ENCODE measurements around the gene ZNF710. TPM values are rescaled to one million over a fixed set of nuclear protein-coding genes. Genes with fewer than 3 reads are reported as not detected.

The ZNF710 gene
- total and polyA plus RNA-seq, 2 of the 13 experiments (the other 11 are each of a cell fraction or from before 2014, with no cell fraction given): 4.7 to 20.6 TPM

DNA sequence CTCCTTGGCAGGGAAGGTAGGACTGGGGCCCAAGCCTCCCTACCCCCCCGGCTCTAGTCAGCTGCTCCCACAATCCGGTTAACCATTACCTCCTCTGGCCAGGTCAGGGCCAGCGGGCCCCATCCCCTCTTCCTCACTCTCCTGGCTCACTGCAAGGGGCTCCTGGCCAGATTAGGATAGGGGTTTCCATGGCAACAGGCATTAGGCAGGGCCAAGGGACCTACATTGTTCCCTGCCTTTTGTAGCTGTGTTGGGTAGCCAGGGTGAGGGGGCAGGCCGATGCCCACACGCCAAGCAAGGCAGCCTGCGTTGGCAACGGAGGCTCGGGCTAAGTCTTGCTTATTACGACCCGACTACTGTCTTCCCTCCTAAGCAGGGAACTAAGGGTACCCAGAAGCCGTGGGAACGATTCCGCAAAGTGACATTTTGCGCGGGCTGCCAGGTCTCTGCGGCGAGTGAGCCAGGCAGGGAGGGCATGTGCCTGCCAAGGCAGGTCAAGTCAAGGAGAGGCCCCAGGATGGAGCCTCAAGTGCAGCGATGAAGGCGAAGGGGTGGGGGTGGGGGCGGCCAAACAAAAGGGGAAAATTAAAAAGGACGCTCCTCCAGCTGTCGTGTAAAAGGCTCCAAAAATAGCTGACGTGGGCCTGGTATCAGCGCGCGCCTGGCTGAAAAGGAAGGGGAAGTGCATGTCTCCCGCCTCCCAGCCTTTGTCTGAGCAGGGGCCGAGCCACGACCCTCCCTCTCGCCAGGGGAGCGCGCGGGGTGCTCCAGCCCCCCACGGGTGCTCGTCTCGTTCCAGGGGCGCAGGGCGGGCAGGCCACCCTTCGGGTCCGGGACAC is 100.2 kb downstream of the ZNF710 start (continued):
- TF ChIP-seq, protein P1, sequence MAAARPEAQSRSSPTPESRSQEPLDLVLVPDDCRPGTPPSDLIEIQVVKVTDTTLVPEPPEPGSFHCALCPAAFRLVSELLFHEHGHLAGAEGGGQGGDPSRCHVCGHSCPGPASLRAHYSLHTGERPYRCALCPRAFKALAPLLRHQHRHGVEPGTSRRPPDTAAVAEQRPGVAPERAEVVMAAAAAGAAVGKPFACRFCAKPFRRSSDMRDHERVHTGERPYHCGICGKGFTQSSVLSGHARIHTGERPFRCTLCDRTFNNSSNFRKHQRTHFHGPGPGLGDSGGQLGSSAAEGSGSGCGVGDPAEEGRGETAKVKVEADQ (CRISPR knock-in tag; IDR thresholded peaks at IDR 0.05; ENCODE audit: borderline replicate concordance): no peak
- TF ChIP-seq, protein P2, sequence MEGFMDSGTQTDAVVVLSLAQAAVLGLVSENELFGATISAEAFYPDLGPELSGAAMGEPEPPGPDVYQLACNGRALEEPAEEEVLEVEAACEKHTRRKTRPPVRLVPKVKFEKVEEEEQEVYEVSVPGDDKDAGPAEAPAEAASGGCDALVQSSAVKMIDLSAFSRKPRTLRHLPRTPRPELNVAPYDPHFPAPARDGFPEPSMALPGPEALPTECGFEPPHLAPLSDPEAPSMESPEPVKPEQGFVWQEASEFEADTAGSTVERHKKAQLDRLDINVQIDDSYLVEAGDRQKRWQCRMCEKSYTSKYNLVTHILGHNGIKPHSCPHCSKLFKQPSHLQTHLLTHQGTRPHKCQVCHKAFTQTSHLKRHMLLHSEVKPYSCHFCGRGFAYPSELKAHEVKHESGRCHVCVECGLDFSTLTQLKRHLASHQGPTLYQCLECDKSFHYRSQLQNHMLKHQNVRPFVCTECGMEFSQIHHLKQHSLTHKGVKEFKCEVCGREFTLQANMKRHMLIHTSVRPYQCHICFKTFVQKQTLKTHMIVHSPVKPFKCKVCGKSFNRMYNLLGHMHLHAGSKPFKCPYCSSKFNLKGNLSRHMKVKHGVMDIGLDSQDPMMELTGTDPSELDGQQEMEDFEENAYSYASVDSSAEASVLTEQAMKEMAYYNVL (CRISPR knock-in tag; IDR thresholded peaks at IDR 0.05; ENCODE audit: borderline replicate concordance): no peak
- TF ChIP-seq ZNF766 (CRISPR knock-in tag; IDR thresholded peaks at IDR 0.05; ENCODE audit: borderline replicate concordance) (no peak), ZNF775 (CRISPR knock-in tag; IDR thresholded peaks at IDR 0.05; ENCODE audit: borderline replicate concordance) (no peak), MED13 (CRISPR knock-in tag; IDR thresholded peaks at IDR 0.05) (no peak), ZNF713 (CRISPR knock-in tag; IDR thresholded peaks at IDR 0.05) (no peak), SAFB2 (CRISPR knock-in tag; IDR thresholded peaks at IDR 0.05; ENCODE audit: borderline replicate concordance, low read depth) (no peak), ZNF44 (CRISPR knock-in tag; IDR thresholded peaks at IDR 0.05) (no peak), ZNF550 (CRISPR knock-in tag; IDR thresholded peaks at IDR 0.05; ENCODE audit: borderline replicate concordance) (no peak), CREM (IDR thresholded peaks at IDR 0.05) (no peak), CREM (CRISPR knock-in tag; IDR thresholded peaks at IDR 0.05) (no peak), SMAD9 (CRISPR knock-in tag; IDR thresholded peaks at IDR 0.05) (no peak), JUND (CRISPR knock-in tag; IDR thresholded peaks at IDR 0.05) (no peak), AKAP8 (CRISPR knock-in tag; IDR thresholded peaks at IDR 0.05) (no peak), ZNF761 (CRISPR knock-in tag; conservative IDR thresholded peaks at IDR 0.05) (no peak), PRMT3 (CRISPR knock-in tag; IDR thresholded peaks at IDR 0.05; ENCODE audit: borderline replicate concordance, low read depth) (no peak), ZNF232 (CRISPR knock-in tag; IDR thresholded peaks at IDR 0.05; ENCODE audit: borderline replicate concordance) (no peak), CEBPB (IDR thresholded peaks at IDR 0.05; ENCODE audit: borderline replicate concordance, low read depth, low read length) (no peak), NCOA2 (CRISPR knock-in tag; IDR thresholded peaks at IDR 0.05) (0 out of 2 replicates have a peak, but pooled peaks have one; percentile 21), PCBP2 (optimal IDR thresholded peaks at IDR 0.05; ENCODE audit: low read depth, low read length, poor library complexity, severe bottlenecking) (no peak)
- TF ChIP-seq, protein P3, sequence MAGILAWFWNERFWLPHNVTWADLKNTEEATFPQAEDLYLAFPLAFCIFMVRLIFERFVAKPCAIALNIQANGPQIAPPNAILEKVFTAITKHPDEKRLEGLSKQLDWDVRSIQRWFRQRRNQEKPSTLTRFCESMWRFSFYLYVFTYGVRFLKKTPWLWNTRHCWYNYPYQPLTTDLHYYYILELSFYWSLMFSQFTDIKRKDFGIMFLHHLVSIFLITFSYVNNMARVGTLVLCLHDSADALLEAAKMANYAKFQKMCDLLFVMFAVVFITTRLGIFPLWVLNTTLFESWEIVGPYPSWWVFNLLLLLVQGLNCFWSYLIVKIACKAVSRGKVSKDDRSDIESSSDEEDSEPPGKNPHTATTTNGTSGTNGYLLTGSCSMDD (CRISPR knock-in tag; IDR thresholded peaks at IDR 0.05): no peak
- TF ChIP-seq, protein P4, sequence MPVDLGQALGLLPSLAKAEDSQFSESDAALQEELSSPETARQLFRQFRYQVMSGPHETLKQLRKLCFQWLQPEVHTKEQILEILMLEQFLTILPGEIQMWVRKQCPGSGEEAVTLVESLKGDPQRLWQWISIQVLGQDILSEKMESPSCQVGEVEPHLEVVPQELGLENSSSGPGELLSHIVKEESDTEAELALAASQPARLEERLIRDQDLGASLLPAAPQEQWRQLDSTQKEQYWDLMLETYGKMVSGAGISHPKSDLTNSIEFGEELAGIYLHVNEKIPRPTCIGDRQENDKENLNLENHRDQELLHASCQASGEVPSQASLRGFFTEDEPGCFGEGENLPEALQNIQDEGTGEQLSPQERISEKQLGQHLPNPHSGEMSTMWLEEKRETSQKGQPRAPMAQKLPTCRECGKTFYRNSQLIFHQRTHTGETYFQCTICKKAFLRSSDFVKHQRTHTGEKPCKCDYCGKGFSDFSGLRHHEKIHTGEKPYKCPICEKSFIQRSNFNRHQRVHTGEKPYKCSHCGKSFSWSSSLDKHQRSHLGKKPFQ (CRISPR knock-in tag; IDR thresholded peaks at IDR 0.05; ENCODE audit: insufficient replicate concordance): no peak
- TF ChIP-seq, protein P5, sequence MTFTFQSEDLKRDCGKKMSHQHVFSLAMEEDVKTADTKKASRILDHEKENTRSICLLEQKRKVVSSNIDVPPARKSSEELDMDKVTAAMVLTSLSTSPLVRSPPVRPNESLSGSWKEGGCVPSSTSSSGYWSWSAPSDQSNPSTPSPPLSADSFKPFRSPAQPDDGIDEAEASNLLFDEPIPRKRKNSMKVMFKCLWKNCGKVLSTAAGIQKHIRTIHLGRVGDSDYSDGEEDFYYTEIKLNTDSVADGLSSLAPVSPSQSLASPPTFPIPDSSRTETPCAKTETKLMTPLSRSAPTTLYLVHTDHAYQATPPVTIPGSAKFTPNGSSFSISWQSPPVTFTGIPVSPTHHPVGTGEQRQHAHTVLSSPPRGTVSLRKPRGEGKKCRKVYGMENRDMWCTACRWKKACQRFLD (CRISPR knock-in tag; IDR thresholded peaks at IDR 0.05; ENCODE audit: borderline replicate concordance): no peak

Measured in HepG2 (cell line).